Measurements from ENCODE around the gene UPK3B.
"Not testable (repeated sequence)": the region's sequence is repeated elsewhere in the genome, so short reads cannot be mapped to it uniquely, and the experiment has no call there.

Gene UPK3B

GRCh38 chr7:76513817-76514799 is 3.8 kb downstream of the UPK3B start:
- no peak for DNase-seq (ENCODE audit: low read depth in 2 of 2)

GRCh38 chr7:76514926-76515771 is 4.8 kb downstream of the UPK3B start:
- DNase-seq (ENCODE audit: low read depth in 2 of 2), result no peak

GRCh38 chr7:76515999-76516443 is 5.7 kb downstream of the UPK3B start:
- DNase-seq (ENCODE audit: low read depth in 2 of 2), result no peak

DNA sequence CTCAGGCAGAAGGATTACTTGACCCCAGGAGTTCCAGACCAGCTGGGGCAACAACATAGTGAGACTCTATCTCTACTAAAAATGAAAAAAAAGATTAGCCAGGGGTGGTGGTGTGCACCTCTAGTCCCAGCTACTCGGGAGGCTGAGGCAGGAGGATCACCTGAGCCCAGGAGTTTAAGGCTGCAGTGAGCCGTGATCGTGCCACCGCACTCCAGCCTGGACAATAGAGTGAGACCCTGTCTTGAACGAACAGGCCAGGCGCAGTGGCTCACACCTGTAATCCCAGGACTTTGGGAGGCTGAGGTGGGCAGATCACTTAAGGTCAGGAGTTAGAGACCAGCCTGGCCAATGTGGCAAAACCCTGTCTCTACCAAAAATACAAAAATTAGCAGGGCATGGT is 6.6 kb downstream of the UPK3B start:
- DNase-seq (ENCODE audit: low read depth in 2 of 2), result not testable (repeated sequence)

DNA sequence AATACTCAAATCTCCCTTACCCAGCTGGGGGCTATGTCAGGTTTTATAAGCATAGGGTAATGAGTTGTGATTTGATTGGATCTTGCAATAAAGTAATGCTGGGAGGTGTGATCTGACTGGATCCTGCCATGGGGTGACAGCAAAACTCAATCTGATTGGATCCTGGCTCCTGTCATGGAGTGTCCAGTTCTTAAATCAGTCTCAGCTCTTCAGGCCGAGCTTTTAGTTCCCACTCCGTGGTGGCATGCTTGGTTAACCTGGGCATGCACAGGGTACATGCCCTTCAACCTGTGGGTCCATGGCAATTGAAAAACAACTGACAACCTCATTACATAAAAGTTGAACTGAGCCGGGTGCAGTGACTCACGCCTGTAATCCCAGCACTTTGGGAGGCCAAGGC is 15.8 kb downstream of the UPK3B start:
- not testable (repeated sequence) for DNase-seq (ENCODE audit: low read depth in 2 of 2)

GRCh38 chr7:76531643-76532042 is 21.3 kb downstream of the UPK3B start:
- DNase-seq (ENCODE audit: low read depth in 2 of 2), result not testable (repeated sequence)

DNA sequence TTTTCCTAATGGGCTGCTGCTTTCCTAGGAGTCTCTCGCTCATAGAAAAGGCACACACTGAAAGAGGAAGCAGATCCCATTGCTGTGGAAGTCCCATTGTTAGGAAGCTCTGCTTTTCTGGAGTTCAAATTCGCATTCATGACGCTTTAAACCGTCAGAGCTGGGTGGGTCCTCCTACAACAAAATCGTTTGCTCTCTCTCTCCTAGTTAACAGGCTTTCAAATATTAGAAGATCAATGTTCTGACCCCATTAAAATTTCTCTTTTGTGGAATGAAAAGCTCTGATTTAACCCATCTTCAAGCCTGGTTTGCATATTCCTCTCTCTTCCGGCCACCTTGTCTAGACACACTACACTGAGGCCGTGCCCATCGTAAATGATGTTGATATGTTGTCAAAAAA is 32.8 kb downstream of the UPK3B start, which contains the start of gene SPDYE16:
Gene SPDYE16, minus strand, starts transcription at position 101 of the 400 bp plus-strand sequence. CDS start 1,838 bp downstream, outside the sequence.
- DNase-seq (ENCODE audit: low read depth in 2 of 2), result not testable (repeated sequence)

- peak; percentile 59 to 81 for DNase-seq (ENCODE audit: low read depth in 2 of 2)
Observed at GRCh38 chr7:76549025-76549854, 38.9 kb downstream of the UPK3B start.

GRCh38 chr7:76549855-76550248 is 39.5 kb downstream of the UPK3B start:
- not testable (repeated sequence) for DNase-seq (ENCODE audit: low read depth in 2 of 2)

- DNase-seq (ENCODE audit: low read depth in 2 of 2), result not testable (repeated sequence)
Observed at GRCh38 chr7:76551992-76552391, 41.6 kb downstream of the UPK3B start.

DNA sequence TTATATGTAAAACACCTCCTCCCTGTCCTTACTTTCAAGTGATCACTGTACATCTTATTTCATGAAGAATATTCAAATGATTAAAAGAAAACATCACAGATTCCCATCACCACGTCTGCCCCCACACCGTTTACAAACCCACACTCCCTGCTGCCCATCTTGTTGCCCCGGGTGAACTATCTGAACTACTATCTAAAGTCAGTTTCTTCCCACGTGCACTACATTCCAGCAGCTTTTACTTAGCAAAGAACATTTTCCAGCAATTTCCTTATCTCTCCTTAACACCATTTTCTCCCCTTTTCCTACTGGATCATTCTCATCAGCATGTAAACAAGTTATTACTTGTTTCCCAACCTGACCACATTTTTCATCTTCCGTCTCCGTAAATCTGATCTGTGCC is 49.3 kb downstream of the UPK3B start:
- DNase-seq (ENCODE audit: low read depth in 2 of 2), result not testable (repeated sequence)

GRCh38 chr7:76560157-76560556 is 49.8 kb downstream of the UPK3B start:
- not testable (repeated sequence) for DNase-seq (ENCODE audit: low read depth in 2 of 2)

DNA sequence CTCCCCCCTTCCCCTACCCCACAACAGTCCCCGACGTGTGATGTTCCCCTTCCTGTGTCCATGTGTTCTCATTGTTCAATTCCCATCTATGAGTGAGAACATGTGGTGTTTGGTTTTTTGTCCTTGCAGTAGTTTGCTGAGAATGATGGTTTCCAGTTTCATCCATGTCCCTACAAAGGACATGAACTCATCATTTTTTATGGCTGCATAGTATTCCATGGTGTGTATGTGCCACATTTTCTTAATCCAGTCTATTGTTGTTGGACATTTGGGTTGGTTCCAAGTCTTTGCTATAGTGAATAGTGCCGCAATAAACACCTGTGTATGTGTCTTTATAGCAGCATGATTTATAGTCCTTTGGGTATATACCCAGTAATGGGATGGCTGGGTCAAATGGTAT is 51.0 kb downstream of the UPK3B start:
- not testable (repeated sequence) for DNase-seq (ENCODE audit: low read depth in 2 of 2)

DNA sequence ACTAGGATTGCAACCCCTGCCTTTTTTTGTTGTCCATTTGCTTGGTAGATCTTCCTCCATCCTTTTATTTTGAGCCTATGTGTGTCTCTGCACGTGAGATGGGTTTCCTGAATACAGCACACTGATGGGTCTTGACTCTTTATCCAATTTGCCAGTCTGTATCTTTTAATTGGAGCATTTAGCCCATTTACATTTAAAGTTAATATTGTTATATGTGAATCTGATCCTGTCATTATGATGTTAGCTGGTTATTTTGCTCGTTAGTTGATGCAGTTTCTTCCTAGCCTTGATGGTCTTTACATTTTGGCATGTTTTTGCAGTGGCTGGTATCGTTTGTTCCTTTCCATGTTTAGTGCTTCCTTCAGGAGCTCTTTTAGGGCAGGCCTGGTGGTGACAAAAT is 54.6 kb downstream of the UPK3B start:
- DNase-seq (ENCODE audit: low read depth in 2 of 2), result not testable (repeated sequence)

Measured in stimulated activated CD4-positive, alpha-beta T cell treated with anti-CD3 and anti-CD28 coated beads, Interleukin-1b, Interleukin-23, amount 100 ng/mL, for 1 hour (primary cell).